T-helper 17 cell (primary cell): ENCODE measurements around the gene ENDOD1. TPM values are rescaled to one million over a fixed set of nuclear protein-coding genes. Genes with fewer than 3 reads are reported as not detected.

ENCODE experiments used
- ATAC-seq: fragments of 150-1000 bp; cut with Tn5 transposase; 2 replicates; pipeline ENCODE4 v1.10.0; 2021; ENCODE audit warnings: mild to moderate bottlenecking, moderate library complexity
- DNase-seq, 3 donors: peaks; one replicate each; pipeline versions ENCODE4 v3.0.0 to v3.0.0-alpha.2; 2020 to 2021
- H3K9me3 ChIP-seq: one replicate; pipeline ENCODE4 v1.7.0; 2013; ENCODE audit warnings: low read length, mild to moderate bottlenecking; ENCODE audit not compliant: control insufficient read depth, poor library complexity, severe bottlenecking
- H3K27ac Mint-ChIP-seq: one replicate; pipeline ENCODE4 v1.8.0; 2022; ENCODE audit warnings: mild to moderate bottlenecking, moderate library complexity, mixed read lengths
- H3K27me3 Mint-ChIP-seq: one replicate; pipeline ENCODE4 v1.8.0; 2022; ENCODE audit warnings: mixed read lengths
- H3K36me3 Mint-ChIP-seq: one replicate; pipeline ENCODE4 v1.8.0; 2022; ENCODE audit warnings: low read depth, mixed read lengths
- H3K4me1 Mint-ChIP-seq: one replicate; pipeline ENCODE4 v1.8.0; 2022; ENCODE audit warnings: mild to moderate bottlenecking, mixed read lengths
- H3K4me3 Mint-ChIP-seq: one replicate; pipeline ENCODE4 v1.8.0; 2022; ENCODE audit warnings: mild to moderate bottlenecking, moderate library complexity, mixed read lengths
- total RNA-seq, 4 donors: library from RNA in 2 of 4; stranded (reverse) in 2 of 4; gene quantifications; one replicate each; pipeline ENCODE4 v1.2.3 and lab custom pipeline; 2022 to 2026

Gene ENDOD1
- total RNA-seq, 2 donors from 2014 or later: 7.3 to 22.5 TPM

GRCh38 chr11:95066716-95067038 lies 23.0 kb upstream of the ENDOD1 start, which contains the start of gene SRSF8:
TSS of gene SRSF8 (plus strand) at chr11:95066919. CDS start at chr11:95067227, 308 bp downstream.
- Mint-ChIP-seq H3K27me3 (peaks cover 8% of the 10 kb centered on the region), H3K4me3 (peak within 1 kb of the TSS; percentile 99), H3K27ac (peak within 1 kb of the TSS; percentile 98), H3K36me3 (peaks cover 5% of the 10 kb centered on the region), H3K4me1 (peaks cover 21% of the 10 kb centered on the region)
- ATAC-seq (peak; percentile 22), DNase-seq (no peak)
- no peaks in the 10 kb centered on the region for H3K9me3 ChIP-seq

GRCh38 chr11:95067039-95067840 lies 22.4 kb upstream of the ENDOD1 start:
- H3K9me3 ChIP-seq: no peaks in the 10 kb centered on the region
- peaks cover 5% of the 10 kb centered on the region for H3K36me3 Mint-ChIP-seq
- ATAC-seq (peak; percentile 74), DNase-seq (peak; percentile 59 to 66 (median 61))
- H3K27me3 Mint-ChIP-seq: peaks cover 8% of the 10 kb centered on the region
- H3K4me1 Mint-ChIP-seq: peaks cover 21% of the 10 kb centered on the region
- H3K4me3 Mint-ChIP-seq: peak overlapping the region; percentile 99
- H3K27ac Mint-ChIP-seq: peak overlapping the region; percentile 98

- Mint-ChIP-seq H3K4me3 (peak overlapping the region; percentile 99), H3K27me3 (peaks cover 2% of the 10 kb centered on the region), H3K4me1 (peaks cover 25% of the 10 kb centered on the region), H3K27ac (peak overlapping the region; percentile 98), H3K36me3 (peaks cover 5% of the 10 kb centered on the region)
- ATAC-seq (no peak), DNase-seq (peak in 1 of 3 donors; percentile 27)
- H3K9me3 ChIP-seq: no peaks in the 10 kb centered on the region
Observed at GRCh38 chr11:95067841-95068219, 21.8 kb upstream of the ENDOD1 start.

GRCh38 chr11:95068549-95068948 lies 21.1 kb upstream of the ENDOD1 start:
- Mint-ChIP-seq H3K27ac (peak overlapping the region; percentile 98), H3K4me3 (peak overlapping the region; percentile 99), H3K27me3 (no peaks in the 10 kb centered on the region), H3K36me3 (peaks cover 5% of the 10 kb centered on the region), H3K4me1 (peaks cover 27% of the 10 kb centered on the region)
- peak; percentile 73 for ATAC-seq
- peak; percentile 27 to 50 (median 42) for DNase-seq
- no peaks in the 10 kb centered on the region for H3K9me3 ChIP-seq

- no peaks in the 10 kb centered on the region for H3K9me3 ChIP-seq
- H3K27me3 Mint-ChIP-seq: no peaks in the 10 kb centered on the region
- DNase-seq: no peak
- peaks cover 5% of the 10 kb centered on the region for H3K36me3 Mint-ChIP-seq
- peak overlapping the region; percentile 74 for H3K4me3 Mint-ChIP-seq
- ATAC-seq: no peak
- peaks cover 29% of the 10 kb centered on the region for H3K4me1 Mint-ChIP-seq
- H3K27ac Mint-ChIP-seq: peak overlapping the region; percentile 98
Observed at GRCh38 chr11:95070471-95070870, 19.2 kb upstream of the ENDOD1 start.

GRCh38 chr11:95072948-95073347 lies 16.7 kb upstream of the ENDOD1 start:
- Mint-ChIP-seq H3K27me3 (peaks cover under 1% of the 10 kb centered on the region), H3K36me3 (peaks cover 3% of the 10 kb centered on the region), H3K4me1 (peaks cover 31% of the 10 kb centered on the region), H3K27ac (no peak overlapping the region), H3K4me3 (no peak overlapping the region)
- ATAC-seq (no peak), DNase-seq (no peak)
- no peaks in the 10 kb centered on the region for H3K9me3 ChIP-seq

GRCh38 chr11:95074792-95075563 lies 14.7 kb upstream of the ENDOD1 start:
- no peaks in the 10 kb centered on the region for H3K36me3 Mint-ChIP-seq
- H3K27me3 Mint-ChIP-seq: peaks cover 10% of the 10 kb centered on the region
- no peak overlapping the region for H3K4me3 Mint-ChIP-seq
- no peak overlapping the region for H3K27ac Mint-ChIP-seq
- ATAC-seq: no peak
- DNase-seq: no peak
- H3K9me3 ChIP-seq: no peaks in the 10 kb centered on the region
- peaks cover 24% of the 10 kb centered on the region for H3K4me1 Mint-ChIP-seq

- H3K27ac Mint-ChIP-seq: peak overlapping the region; percentile 43
- H3K27me3 Mint-ChIP-seq: peaks cover 10% of the 10 kb centered on the region
- DNase-seq: no peak
- no peak for ATAC-seq
- H3K36me3 Mint-ChIP-seq: no peaks in the 10 kb centered on the region
- H3K9me3 ChIP-seq: no peaks in the 10 kb centered on the region
- H3K4me3 Mint-ChIP-seq: no peak overlapping the region
- H3K4me1 Mint-ChIP-seq: peaks cover 16% of the 10 kb centered on the region
Observed at GRCh38 chr11:95076416-95076815, 13.2 kb upstream of the ENDOD1 start.

GRCh38 chr11:95076981-95077380 lies 12.7 kb upstream of the ENDOD1 start:
- peaks cover 14% of the 10 kb centered on the region for H3K4me1 Mint-ChIP-seq
- no peak for ATAC-seq
- no peak for DNase-seq
- H3K27me3 Mint-ChIP-seq: peaks cover 10% of the 10 kb centered on the region
- H3K9me3 ChIP-seq: no peaks in the 10 kb centered on the region
- no peak overlapping the region for H3K4me3 Mint-ChIP-seq
- H3K36me3 Mint-ChIP-seq: no peaks in the 10 kb centered on the region
- H3K27ac Mint-ChIP-seq: peak overlapping the region; percentile 43

- Mint-ChIP-seq H3K27me3 (peaks cover 10% of the 10 kb centered on the region), H3K4me3 (no peak overlapping the region)
- no peak for ATAC-seq
Observed at GRCh38 chr11:95078526-95078925, 11.1 kb upstream of the ENDOD1 start.

GRCh38 chr11:95081010-95081409 lies 8.6 kb upstream of the ENDOD1 start:
- H3K36me3 Mint-ChIP-seq: no peaks in the 10 kb centered on the region
- peaks cover 6% of the 10 kb centered on the region for H3K4me1 Mint-ChIP-seq
- peaks cover 10% of the 10 kb centered on the region for H3K27me3 Mint-ChIP-seq
- no peaks in the 10 kb centered on the region for H3K9me3 ChIP-seq
- H3K27ac Mint-ChIP-seq: no peak overlapping the region
- DNase-seq: no peak
- no peak for ATAC-seq
- H3K4me3 Mint-ChIP-seq: no peak overlapping the region

More at GRCh38 chr11:95078526-95078925, 11.1 kb upstream of the ENDOD1 start:
- Mint-ChIP-seq H3K27ac (peak overlapping the region; percentile 24), H3K4me1 (peaks cover 9% of the 10 kb centered on the region), H3K36me3 (no peaks in the 10 kb centered on the region)
- no peaks in the 10 kb centered on the region for H3K9me3 ChIP-seq
- no peak for DNase-seq

- H3K9me3 ChIP-seq: no peaks in the 10 kb centered on the region
- no peak overlapping the region for H3K27ac Mint-ChIP-seq
- DNase-seq: no peak
- H3K4me1 Mint-ChIP-seq: peaks cover 7% of the 10 kb centered on the region
- peaks cover 10% of the 10 kb centered on the region for H3K27me3 Mint-ChIP-seq
- H3K36me3 Mint-ChIP-seq: no peaks in the 10 kb centered on the region
- H3K4me3 Mint-ChIP-seq: no peak overlapping the region
- no peak for ATAC-seq
Observed at GRCh38 chr11:95081412-95081811, 8.2 kb upstream of the ENDOD1 start.

GRCh38 chr11:95082576-95083001 lies 7.1 kb upstream of the ENDOD1 start:
- H3K4me3 Mint-ChIP-seq: no peak overlapping the region
- H3K4me1 Mint-ChIP-seq: peaks cover 4% of the 10 kb centered on the region
- H3K27ac Mint-ChIP-seq: no peak overlapping the region
- no peaks in the 10 kb centered on the region for H3K36me3 Mint-ChIP-seq
- ATAC-seq (no peak), DNase-seq (no peak)
- peaks cover 10% of the 10 kb centered on the region for H3K27me3 Mint-ChIP-seq
- no peaks in the 10 kb centered on the region for H3K9me3 ChIP-seq
